ENCODE data around the gene SNX2.

Gene SNX2

DNA sequence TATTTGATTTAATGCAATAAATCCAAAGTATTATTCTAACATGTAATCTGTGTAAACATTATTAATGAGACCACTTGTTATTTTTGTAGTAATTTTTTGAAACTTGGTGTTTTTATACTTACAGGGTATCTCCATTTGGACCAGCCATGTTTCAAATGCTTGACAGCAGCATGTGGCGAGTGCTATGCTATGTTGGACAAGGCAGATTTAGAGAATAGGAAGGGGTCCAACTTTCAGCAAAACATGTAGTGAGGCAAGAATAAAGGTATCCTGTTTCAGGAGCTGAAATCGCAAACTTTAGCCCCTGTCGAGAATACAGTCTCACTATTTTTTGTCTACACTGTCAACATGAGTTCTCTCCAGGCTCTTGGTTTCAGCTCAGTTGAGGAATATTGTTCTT, 104.2 kb downstream of the SNX2 start:
- no peak for DNase-seq (ENCODE audit: extremely low read depth, insufficient read length)
- Histone ChIP-seq H3K4me3 (replicated peaks; ENCODE audit: low read depth, low read length) (no peak overlapping the region), H3K27me3 (replicated peaks; ENCODE audit: control insufficient read depth, insufficient read depth, low read length) (no peaks in the 10 kb centered on the region), H3K36me3 (ENCODE audit: control insufficient read depth, insufficient read depth, low read length) (no peaks in the 10 kb centered on the region)
- TF ChIP-seq, protein P1, sequence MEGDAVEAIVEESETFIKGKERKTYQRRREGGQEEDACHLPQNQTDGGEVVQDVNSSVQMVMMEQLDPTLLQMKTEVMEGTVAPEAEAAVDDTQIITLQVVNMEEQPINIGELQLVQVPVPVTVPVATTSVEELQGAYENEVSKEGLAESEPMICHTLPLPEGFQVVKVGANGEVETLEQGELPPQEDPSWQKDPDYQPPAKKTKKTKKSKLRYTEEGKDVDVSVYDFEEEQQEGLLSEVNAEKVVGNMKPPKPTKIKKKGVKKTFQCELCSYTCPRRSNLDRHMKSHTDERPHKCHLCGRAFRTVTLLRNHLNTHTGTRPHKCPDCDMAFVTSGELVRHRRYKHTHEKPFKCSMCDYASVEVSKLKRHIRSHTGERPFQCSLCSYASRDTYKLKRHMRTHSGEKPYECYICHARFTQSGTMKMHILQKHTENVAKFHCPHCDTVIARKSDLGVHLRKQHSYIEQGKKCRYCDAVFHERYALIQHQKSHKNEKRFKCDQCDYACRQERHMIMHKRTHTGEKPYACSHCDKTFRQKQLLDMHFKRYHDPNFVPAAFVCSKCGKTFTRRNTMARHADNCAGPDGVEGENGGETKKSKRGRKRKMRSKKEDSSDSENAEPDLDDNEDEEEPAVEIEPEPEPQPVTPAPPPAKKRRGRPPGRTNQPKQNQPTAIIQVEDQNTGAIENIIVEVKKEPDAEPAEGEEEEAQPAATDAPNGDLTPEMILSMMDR (IDR thresholded peaks at IDR 0.05; ENCODE audit: insufficient read depth, low read length, poor library complexity, severe bottlenecking): no peak

All from GM06990 (cell line).